NCI-H2107 (cell line): ENCODE measurements around the gene TTN.

Source experiments
- DNase-seq: peaks from one replicate; lab custom pipeline; 2025; lab: John Stamatoyannopoulos, UW

The TTN gene

DNA sequence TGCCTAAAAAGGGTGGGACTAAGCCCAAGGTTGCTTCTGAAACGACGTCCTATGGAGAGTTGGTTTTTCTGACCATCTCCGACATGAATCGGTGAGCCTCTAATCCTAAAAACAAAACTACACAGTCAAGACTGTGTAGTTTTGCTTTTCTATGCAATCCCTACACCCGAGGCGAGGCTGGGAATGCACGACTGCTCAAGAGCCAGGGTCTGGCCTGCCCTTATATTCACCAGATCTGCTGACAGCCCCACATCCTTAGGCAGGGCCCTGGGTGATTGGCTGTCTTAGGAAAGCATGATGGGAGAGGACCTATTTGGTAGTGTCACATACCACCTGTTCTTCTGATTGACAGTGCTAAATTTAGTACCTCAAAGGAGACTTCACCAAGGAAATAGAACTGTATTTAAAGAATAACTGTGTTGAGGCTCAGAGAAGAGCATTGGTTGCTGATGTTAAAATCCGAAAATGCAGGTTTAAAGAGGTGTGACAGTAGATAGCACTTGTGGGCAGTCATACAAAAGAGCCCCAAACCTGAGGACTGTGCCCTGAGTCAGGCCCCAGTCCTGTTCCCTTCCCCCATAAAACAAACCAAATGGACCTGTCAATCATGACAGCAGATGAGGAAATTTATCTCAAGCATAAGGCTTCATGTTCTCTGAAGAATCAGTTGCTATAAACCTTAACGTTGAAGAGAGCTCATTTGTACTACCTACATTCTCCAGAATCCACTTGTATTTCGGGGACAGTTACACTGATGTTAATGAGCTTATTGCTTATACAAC is at the start of gene TTN:
Gene TTN, minus strand, starts transcription at position 197 of the 782 bp plus-strand sequence. CDS start 2,781 bp downstream, outside the sequence.
- DNase-seq, result no peak

DNA sequence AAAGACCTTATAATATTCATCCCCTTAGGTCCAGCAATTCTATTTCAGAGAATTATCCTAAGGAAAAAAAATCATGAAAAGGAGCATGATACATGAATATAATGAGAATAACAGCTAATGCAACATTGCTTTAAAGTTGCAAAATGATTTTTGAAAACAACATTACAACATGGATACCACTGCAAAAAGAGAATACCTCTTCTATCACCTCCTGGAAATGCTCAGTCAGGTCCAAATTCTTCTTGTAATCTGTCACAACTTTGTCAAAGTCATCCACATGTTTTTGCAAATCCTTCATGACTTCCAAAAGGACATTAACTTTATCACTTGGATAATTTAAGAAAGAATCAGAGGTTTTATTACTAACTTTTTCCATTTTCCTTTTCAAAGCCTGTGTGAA is 47.9 kb upstream of the TTN start:
- DNase-seq, result no peak

DNA sequence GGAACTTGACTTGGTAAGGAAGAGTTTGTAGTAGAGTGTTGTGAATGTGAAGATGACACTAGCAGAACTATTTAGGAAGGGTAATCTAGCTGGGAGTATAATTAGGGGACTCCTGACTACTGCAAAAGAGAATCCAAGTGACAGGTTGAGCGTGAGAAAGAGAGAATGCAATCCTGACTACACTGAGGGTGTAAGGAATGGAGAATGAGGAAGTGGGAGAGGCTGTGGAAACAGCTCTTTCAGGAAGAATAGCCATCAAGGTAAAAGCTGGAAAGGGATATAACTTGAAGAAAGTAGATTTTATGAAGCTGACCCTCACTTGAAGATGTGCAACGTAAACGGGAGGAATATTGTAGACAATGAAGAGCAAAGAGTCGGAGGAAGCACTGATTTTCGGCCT is 41.1 kb upstream of the TTN start:
- DNase-seq, result no peak

DNA sequence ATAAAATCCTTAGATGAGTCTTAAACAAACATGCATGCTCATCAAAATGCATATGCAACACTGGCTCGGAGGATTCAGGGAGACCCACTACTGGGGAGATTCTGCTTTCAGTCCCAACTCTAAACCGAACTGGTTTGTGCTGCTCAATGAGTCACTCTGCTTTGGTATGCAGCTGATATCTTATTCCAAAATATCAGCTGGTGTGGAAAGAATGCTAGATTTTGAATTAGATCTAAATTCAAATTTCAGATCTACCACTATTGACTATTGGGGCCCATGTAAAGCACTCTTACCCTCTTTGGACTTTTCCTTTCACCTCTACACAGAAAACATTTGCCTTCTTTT is 39.2 kb upstream of the TTN start:
- no peak for DNase-seq

DNA sequence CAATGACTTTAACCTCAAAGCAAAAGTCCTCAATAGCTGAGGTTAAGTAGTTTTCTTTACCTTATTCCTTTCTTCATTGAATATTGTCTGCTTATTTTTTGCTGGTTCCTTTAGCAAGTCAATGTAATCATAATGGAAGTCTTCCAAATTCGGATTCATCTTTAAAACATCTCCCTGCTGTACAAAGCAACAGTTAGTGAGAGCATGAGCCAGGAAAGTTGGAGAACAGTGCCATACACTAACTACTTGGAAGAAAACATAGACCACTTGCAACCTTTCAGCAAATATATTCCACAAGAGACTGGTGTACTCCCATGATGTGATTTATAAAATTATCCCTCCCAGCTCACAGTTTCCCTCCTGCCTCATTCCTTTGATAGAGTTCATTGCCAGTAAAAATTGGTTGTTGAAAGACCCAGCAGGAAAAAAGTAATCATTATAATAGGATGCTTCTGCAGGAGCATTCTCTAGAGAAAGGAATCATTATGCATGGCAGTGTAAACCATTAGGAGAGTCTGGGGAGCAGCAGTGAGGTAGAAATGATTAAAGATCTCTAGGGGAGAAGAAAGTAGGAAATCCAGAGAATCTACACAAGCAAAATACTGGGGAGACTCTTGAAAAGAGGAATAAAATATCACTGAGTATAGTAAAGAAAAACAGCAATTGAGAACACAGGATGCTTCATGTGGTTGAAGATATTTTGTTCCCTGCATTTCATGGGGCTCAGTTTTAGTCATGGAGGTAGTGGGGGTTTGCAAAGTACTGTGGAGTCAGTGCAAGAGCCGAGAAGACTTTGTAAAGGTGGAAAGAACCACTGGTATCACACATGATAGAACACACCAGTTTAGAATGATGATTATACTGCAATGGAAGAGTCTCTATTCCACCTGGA is 38.6 kb upstream of the TTN start:
- no peak for DNase-seq

DNA sequence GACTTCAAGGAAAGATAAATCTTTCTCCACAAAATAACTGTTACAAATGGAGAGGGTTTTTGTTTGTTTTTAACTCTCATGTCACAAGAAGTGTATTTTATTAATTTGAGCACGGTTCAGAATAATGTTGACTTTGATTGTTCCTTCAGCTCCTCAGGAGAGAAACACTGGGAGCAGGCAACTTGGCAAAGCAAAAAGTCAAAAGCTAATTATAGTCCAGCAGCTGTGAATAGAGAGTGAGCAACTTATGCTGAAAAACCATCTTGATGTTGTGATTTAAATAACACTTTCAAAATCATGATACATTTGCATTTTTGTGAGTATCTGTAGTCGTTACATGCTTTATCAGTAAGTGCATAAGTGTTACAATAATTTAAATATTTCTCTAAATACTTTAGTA is 37.5 kb upstream of the TTN start:
- no peak for DNase-seq

DNA sequence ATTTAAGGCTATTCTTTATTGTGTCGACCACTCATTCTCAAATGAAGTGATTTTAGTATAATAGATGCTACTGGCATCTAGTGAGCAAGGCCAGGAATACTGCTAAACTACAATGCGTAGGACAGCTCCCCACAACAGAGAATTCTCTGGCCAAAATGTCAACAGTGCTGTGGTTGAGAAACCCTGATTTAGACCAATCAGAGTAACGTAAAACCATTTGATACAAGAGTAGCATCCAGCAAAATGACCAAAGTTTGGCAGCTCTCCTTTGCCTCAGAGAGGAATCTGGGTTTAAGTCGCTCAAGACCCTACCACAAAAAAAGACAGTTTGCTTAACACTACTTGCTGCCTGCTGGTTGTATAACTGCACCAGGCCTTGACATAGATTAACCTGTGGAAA is 37.0 kb upstream of the TTN start:
- DNase-seq, result no peak

DNA sequence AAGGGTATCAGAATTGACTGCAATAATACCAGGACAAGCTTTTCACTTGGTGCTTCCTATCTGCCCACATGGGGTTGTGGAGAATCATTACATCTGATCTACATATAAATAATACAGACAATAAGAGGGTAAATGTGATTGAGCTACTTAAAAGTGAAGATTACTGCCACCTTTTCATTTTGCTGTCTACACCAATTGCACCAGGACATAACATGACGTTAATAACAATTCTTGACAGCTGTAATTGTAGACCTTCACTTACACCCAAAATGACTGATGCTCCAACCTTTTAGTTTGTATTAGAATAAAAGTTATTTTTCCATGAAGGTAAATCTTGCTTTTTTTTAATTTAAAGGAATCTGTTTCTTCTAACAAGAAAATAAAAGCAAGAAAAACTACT is 36.5 kb upstream of the TTN start:
- DNase-seq, result no peak

DNA sequence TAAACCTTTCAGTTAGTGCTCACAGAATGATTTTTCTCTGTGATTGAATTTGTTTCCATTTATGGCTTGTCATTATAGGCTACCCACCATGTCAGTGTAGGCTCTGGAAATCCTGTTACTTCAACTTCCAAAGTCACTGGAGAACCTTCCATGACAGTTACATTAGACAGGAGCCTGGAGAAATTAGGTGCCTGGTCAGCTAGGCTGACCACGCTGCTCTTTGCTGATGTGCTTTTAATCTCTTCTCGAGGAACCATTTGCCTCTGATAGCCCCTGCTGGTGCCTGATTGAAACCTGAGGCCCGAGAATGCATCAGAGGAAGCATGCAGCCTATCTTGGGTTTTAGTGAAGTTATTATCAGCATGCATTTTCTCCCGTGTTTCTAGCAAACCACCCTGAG is 29.6 kb upstream of the TTN start:
- DNase-seq, result no peak

DNA sequence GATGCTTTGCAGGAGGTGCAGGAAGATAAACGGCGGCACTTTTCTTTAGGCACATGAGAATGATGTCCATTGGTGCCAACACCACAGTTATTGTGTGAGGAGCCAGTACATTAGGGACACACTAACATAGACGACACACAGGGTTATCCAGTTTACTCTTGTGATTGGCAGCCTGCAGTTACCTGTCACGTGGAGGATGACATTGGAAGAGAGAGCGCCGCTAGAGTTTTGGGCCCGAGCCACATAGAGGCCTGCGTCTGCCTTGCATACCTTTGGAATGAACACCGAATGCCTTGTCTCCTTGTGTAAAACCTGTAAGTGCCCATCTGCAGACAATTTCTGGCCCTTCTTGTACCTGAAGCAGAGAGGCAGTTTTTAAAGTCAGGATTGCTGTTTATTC is 26.9 kb upstream of the TTN start:
- no peak for DNase-seq

DNA sequence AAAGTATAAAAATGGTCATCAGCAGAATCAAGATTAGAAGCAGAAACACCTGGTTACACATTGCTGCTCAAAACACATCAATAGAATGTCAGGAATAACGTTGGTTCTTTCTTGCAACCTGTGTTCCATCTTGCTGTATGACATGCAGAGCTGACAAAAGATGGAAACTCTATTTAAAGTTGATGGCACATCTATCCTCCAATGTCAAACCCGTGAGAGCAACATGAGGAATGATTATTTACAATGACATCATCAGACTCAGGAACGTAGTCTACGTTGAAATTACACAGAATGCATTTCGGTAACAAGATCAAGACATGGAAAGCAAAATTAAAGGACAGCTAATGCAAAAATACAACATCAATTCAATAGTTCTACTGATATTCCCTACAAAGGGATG is 26.2 kb upstream of the TTN start:
- no peak for DNase-seq

DNA sequence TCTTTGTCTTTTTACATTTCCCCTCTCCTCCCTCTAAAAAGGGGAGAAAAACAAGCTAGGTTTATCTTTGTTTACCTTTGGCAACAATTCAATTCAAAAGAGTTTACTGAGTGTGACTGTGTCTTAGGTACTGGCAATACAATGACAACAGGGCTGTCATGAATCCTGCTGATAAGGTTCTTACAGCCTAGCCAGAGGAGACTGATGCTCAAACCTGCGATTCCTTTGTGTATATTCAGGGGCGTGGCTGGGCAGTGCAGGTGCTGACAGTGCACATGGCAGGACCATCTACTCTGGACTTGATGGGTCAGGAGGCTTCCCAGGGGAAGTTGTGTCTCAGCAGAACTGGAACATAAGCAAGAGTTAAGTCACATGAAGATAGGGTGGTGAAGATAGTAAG is 23.2 kb upstream of the TTN start:
- no peak for DNase-seq

DNA sequence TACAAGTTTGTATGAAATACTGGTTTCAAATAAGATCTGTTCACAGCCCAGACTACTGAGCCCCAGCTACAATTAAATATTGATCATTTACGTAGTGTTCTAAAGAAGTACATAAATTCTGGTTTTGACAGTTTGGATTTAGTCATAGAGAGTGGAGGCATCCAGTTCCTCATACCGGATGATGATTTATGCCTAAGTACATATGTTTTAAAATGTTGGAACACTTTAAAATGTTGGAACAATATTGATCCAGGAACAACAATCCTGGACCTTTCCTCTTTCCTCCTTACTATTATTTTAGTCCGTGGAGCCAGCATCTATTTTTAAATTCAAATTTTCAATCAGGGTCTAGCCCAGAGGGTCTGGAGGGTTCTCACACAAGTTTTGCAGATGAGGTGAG is 22.8 kb upstream of the TTN start:
- DNase-seq, result no peak

DNA sequence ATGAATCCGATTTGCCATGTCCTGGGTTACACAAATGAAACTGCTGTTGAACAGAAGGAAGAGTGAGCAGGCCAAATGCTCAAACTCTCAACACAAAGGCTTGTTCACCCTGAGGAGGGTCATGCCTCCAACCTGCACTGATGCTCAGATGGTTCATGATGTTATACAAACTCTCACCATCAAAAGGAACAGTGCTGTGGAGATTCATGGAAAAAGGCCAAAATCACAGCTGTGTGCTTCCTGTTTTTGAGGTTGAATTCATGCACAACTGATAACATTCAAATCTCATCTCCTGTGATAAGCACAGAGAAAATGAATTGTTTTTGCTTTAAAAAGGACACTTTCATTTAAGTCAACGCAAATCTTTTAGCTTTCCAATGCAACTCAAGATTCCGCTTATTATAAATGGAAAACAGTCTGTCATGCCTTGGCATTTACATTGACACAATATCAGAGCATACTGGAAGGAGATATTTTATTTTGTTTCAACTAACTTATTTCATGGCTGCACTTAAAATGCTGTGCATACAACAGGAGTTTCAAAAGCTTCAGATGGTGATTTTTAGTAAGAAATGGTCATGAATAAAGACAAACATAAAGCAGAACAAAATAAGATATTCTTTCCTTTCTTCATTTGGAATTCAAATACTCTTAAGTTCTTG is 22.2 kb upstream of the TTN start:
- DNase-seq, result no peak

DNA sequence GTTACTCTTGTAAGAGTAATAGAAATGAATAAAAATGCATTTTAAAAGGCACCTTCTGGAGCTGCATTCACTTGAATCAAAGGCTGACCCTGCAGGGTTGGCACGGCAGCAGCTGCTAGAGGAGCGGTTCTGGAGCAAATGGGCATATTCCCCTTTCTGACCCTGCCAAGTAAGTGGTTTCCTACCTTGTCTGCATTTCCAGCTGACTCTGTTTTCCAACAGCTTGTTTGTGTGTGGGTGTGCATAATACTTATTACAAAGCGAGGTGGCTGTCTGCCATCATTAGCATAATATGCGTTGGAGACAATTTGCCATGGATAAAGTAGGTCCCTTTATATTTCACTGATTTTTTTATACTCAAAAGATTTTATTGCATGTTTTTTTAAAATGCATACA is 21.3 kb upstream of the TTN start:
- DNase-seq, result no peak

DNA sequence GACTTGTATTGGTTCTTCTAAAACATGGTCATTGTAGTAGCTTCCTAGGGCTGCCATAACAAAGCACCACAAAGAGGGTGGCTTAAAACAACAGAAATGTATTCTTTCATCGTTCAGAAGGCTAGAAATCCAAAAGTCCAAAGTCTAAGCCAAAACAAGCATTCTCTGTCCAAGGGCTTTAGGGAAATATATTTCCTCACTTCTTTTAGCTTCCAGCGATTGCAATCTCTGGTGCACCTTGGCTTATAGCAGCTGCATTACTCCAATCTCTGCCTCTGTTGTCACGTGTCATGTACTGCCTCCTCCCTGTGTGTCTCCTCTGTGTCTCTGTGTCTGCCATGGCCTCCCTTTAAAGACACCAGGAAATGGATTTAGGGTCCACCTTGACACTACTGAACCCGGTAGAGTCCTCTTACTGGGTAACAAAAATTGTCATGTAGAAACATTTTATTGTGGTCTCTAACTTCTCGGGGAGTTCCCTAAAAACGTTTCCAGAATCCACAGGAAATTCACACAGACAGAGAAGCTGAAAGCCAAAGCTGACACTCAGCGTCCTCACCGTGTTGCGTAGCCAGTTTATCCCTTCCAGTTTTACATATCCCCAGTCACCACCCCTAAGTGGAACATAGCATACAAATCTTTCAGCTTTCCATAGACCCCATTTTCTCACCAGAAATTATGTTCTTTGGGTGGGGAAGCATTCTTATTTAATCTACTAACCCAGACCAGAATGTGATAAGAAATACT is 20.7 kb upstream of the TTN start:
- DNase-seq, result no peak

DNA sequence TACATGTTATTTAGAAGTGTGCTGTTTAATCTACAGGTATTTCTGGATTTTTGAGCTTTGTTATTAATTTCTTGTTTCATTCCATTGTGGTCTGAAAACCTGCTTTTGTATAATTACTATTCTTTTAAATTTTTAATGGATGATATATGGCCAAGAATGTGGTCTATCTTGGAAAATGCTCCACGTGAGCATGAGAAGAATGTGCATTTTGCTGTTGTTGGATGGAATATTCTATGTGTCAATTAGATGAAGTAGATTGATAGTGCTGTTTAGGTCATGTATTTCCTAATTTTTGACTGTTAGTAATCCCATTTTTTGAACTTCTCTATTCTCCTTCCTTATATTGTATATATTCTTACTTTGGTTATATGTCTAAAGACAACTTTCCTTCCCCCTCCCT is 19.9 kb upstream of the TTN start:
- DNase-seq, result no peak

DNA sequence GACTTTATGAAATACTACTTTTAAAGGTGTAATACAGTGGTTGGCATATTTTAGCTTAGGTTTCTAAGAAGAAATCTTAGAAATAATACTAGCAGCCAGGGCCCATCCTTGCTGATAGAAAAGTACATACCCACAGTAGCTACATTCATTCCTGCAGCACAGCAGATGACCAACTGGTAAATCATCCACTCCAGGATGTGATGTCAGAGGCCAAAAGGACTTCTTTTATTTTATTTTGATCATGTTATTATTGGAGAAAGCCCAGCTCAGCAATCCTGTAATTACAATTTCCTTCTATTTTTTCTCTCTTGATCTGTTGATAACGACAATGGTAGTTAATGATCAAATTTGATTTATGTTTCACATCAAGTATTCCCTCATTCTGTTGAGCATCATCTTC is 18.0 kb upstream of the TTN start:
- no peak for DNase-seq

DNA sequence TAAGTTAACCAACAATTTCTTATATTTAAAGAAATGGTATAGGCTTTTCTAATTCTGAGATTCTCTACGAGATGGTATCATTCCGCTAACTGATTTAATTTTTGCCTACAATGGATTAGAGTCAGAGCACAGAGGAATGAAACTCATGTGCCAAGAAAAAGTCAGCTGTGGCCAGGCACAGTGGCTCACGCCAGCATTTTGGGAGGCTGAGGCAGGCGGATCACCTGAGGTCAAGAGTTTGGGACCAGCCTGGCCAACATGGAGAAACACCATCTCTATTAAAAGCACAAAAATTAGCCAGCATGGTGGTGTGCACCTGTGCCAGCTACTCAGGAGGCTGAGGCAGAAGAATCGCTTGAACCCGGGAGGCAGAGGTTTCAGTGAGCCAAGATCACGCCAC is 17.0 kb upstream of the TTN start:
- no peak for DNase-seq

DNA sequence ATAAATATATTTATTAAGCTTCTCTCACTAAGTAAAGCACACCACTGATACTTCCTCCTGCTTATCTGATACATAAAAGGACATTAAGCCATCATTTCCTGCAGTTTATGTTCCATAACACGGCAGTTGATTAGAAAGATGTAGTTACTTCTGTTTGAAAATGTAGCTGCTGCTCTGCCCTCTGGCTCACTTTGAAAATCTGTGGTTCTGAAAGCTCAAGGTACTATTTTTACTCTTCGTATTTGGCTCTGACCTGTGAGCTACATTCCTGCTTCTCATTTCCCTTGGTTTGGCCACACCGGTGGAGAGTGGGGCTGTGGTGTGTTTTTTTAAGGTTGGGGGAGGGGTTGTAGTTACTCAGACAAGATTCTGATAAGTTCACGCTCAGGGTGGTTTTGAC is 12.8 kb upstream of the TTN start:
- DNase-seq, result no peak

DNA sequence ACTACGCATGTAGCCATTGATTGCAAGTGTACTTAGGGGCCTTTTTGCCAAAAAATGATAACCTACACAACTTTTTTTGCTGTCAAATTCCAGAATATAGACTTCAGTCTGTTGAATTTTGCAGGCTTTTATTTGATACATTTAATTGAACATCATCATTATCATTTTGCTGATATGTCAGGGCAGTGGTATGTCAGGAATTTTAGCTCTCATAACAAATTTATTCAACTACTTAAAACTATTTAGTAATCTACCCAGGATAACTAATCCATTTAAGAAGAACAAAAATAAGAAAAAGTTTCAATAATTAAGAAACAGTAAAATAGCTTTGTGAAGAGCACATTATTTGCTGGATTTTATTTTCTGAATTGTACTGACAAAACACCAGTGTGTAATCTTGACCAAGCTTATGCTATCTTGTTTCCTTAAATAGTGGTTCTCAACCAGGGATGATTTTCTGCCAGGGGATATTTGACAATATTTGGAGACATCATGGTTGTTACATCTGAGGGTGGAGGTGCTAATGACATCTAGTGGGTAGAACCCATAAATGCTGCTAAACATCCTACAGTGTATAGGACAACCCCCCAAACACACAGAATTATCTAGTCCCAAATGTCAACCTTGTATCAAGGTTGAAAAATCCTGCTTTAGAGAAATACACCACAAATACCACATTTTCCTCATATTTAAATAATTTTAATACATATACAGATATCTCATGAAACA is 12.1 kb upstream of the TTN start:
- no peak for DNase-seq

DNA sequence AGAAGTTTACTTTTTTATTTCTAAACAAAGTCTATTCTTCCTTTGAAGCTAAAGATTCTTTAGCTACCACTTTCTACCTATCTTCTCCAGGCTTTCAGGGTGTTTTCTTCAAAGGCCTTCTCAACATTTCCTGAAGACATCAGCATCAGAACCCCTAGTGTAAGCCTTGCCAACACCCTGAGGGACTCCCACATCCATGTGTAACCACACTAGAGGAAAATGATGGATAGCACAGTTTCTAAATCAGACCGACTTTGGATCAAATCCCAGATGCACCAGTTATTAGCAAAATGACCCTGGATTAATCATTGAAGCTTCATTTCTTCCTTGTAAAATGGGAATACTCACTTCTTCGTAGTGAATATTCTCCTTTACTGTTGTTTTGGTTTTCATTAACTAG is 4.7 kb upstream of the TTN start:
- DNase-seq, result no peak
